ENCODE data around the gene B4GALNT4. TPM values are rescaled to one million over a fixed set of nuclear protein-coding genes. Genes with fewer than 3 reads are reported as not detected.

Gene B4GALNT4
- total and polyA plus RNA-seq, 12 donors = 0.09 to 1.7 (median 0.56) TPM; not detected in 3

- H3K4me1 ChIP-seq = peaks cover 0 to 10% (median 8%) of the 10 kb centered on the region in 9 donors
- TF ChIP-seq, protein P1, sequence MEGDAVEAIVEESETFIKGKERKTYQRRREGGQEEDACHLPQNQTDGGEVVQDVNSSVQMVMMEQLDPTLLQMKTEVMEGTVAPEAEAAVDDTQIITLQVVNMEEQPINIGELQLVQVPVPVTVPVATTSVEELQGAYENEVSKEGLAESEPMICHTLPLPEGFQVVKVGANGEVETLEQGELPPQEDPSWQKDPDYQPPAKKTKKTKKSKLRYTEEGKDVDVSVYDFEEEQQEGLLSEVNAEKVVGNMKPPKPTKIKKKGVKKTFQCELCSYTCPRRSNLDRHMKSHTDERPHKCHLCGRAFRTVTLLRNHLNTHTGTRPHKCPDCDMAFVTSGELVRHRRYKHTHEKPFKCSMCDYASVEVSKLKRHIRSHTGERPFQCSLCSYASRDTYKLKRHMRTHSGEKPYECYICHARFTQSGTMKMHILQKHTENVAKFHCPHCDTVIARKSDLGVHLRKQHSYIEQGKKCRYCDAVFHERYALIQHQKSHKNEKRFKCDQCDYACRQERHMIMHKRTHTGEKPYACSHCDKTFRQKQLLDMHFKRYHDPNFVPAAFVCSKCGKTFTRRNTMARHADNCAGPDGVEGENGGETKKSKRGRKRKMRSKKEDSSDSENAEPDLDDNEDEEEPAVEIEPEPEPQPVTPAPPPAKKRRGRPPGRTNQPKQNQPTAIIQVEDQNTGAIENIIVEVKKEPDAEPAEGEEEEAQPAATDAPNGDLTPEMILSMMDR (IDR thresholded peaks at IDR 0.05) = no peak
- H3K27me3 ChIP-seq = peaks cover 0 to 48% (median 32%) of the 10 kb centered on the region in 7 donors
- no peak overlapping the region for H3K27ac ChIP-seq
- 85 to 86% methylated on average over 19 of the region's 19 CpGs for WGBS, 2 donors
- DNase-seq (no peak), ATAC-seq (no peak)
- intact Hi-C loops (cut with DNase I) = loop anchor here in 1 of 10 donors (5.0 to 10.0 kb wide), 2 partner anchors 117 to 1470 kb away; no protein-coding TSS in a partner anchor
- H3K36me3 ChIP-seq = no peaks in the 10 kb centered on the region
- H3K9me3 ChIP-seq = no peaks in the 10 kb centered on the region
- no peak overlapping the region for H3K4me3 ChIP-seq
These were observed 2.7 kb downstream of the B4GALNT4 start for GRCh38 chr11:371716-372590.

DNA sequence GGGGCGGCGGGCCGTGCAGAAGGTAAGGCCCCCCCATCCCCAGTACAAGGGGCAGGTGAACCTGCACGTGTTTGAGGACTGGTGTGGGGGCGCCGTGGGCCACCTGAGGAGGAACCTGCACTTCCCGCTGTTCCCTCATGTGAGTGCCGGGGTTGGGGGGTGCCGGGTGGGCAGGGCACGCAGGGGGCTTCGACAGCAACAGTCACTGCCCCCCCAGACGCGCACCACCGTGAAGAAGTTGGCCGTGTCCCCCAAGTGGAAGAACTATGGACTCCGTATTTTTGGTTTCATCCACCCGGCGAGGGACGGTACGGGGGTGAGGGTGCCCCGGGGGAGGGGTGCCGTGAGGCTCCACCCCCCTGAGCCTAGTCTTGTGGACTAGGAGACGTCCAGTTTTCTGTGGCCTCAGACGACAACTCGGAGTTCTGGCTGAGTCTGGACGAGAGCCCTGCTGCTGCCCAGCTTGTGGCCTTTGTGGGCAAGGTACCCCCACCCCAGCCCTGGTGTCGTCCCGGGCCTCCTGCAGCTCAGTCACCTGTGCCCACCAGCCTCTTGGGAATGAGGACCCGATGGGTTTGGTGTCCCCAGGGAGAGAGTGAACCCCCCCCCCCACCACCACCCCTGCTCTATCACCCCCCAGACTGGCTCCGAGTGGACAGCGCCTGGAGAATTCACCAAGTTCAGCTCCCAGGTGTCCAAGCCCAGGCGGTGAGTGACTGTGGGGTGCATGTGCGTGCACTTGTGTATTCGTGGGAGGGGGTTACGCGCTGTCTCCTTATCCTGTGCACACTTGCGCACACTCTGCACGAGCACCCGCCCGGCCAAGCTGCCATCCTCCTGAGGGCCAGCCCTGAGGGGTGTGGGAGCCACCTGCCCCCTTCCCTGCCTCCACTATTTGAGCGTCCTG is 3.8 kb downstream of the B4GALNT4 start:
- H3K4me3 ChIP-seq = no peak overlapping the region
- TF ChIP-seq, protein P1 (IDR thresholded peaks at IDR 0.05) = no peak
- DNase-seq = peak in 1 of 2 donors; percentile 8
- no peaks in the 10 kb centered on the region for H3K9me3 ChIP-seq
- intact Hi-C loops (cut with DNase I) = loop anchor here in 1 of 10 donors (5.0 to 10.0 kb wide), 2 partner anchors 118 to 1469 kb away; no protein-coding TSS in a partner anchor
- 86% methylated on average over 38 to 41 of the region's 41 CpGs for WGBS, 2 donors
- no peak overlapping the region for H3K27ac ChIP-seq
- no peaks in the 10 kb centered on the region for H3K36me3 ChIP-seq
- ATAC-seq = peak in 1 of 8 donors; percentile 5
- peaks cover 0 to 46% (median 23%) of the 10 kb centered on the region in 7 donors for H3K27me3 ChIP-seq
- H3K4me1 ChIP-seq = peaks cover 0 to 9% (median 8%) of the 10 kb centered on the region in 9 donors

GRCh38 chr11:373716-374551 is 4.6 kb downstream of the B4GALNT4 start:
- peaks cover 0 to under 1% (median 0%) of the 10 kb centered on the region in 9 donors for H3K4me1 ChIP-seq
- H3K36me3 ChIP-seq = no peaks in the 10 kb centered on the region
- H3K4me3 ChIP-seq = no peak overlapping the region
- intact Hi-C loops (cut with DNase I) = loop anchor here in 1 of 10 donors (5.0 to 10.0 kb wide), 2 partner anchors 119 to 1468 kb away; no protein-coding TSS in a partner anchor
- H3K9me3 ChIP-seq = no peaks in the 10 kb centered on the region
- WGBS, 2 donors = 82 to 87% methylated on average over 23 of the region's 23 CpGs
- peak in 1 of 2 donors; percentile 10 for DNase-seq
- H3K27me3 ChIP-seq = peaks cover 0 to 45% (median 19%) of the 10 kb centered on the region in 7 donors
- TF ChIP-seq, protein P1 (IDR thresholded peaks at IDR 0.05) = no peak
- no peak for ATAC-seq
- no peak overlapping the region for H3K27ac ChIP-seq

All from heart right ventricle (tissue), 16 donors.